Stimulated activated CD8-positive, alpha-beta memory T cell treated with anti-CD3 and anti-CD28 coated beads, Interleukin-4, amount 100 ng/mL, for 1 hour (primary cell): Measurements from ENCODE around the gene OST4.
"Not testable (repeated sequence)": the region's sequence is repeated elsewhere in the genome, so short reads cannot be mapped to it uniquely, and the experiment has no call there.

Experiments
- DNase-seq, 2 donors: peaks; one replicate each; pipeline ENCODE4 v3.0.0-alpha.2; 2020; ENCODE audit warnings: low read depth in 2 of 2, low spot score in 1 of 2

OST4 gene

DNA sequence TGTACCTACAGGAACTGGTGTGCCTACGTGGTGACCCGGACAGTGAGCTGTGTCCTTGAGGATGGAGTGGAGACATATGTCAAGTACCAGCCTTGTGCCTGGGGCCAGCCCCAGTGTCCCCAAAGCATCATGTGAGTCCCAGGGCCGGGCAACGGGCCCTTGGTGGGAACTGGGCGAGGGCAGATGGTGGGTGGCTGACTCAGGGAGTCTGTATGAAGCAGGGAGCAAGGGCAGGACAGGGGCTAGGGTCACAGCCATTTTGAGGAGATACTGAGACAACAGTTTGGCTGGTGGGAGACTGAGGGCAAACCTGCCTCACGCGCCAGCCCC lies 8.7 kb upstream of the OST4 start:
- DNase-seq, result no peak

DNA sequence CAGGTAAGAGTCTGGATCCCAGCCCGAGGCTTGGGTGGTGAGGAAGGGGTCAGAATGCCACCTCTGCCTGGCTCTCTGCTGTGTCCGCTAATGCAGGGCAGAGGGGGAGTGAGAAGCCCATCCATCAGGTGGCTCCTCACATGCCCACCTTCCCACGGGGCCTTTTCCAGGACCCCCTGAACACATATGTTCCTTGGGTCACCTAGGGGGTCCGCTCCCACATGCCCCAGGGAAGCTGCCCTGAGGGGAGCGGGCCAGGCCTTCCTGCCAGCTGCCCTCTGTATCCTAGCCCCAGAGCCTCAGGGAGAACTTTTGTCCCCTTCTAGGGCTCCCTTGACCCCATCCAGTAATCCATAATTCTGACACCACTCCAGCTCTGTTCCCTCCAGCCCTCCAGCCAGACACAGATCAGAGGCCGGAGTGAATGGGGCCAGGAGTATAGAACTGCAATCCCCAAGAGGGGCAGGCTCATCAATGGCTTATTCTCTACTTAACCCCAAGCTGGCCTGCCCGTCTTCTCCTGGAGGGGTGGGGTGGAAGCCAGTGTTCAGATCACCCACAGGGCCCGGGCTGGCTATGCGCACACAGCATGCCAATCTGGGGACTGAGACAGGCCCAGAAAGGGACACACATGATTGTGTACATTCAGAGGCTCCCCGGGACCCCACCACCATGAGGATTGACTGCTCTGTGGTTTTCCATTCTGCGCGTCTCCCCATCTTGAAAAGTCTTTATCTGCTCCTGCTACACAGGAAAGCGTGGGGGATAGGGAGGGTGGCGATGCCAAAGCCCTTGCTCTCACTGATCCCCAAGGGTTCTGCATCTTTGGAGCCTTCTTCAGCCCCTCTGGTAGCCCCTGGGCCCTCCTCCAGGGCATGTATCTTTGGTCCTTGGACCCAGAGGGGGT lies 8.0 kb upstream of the OST4 start:
- DNase-seq, result no peak

DNA sequence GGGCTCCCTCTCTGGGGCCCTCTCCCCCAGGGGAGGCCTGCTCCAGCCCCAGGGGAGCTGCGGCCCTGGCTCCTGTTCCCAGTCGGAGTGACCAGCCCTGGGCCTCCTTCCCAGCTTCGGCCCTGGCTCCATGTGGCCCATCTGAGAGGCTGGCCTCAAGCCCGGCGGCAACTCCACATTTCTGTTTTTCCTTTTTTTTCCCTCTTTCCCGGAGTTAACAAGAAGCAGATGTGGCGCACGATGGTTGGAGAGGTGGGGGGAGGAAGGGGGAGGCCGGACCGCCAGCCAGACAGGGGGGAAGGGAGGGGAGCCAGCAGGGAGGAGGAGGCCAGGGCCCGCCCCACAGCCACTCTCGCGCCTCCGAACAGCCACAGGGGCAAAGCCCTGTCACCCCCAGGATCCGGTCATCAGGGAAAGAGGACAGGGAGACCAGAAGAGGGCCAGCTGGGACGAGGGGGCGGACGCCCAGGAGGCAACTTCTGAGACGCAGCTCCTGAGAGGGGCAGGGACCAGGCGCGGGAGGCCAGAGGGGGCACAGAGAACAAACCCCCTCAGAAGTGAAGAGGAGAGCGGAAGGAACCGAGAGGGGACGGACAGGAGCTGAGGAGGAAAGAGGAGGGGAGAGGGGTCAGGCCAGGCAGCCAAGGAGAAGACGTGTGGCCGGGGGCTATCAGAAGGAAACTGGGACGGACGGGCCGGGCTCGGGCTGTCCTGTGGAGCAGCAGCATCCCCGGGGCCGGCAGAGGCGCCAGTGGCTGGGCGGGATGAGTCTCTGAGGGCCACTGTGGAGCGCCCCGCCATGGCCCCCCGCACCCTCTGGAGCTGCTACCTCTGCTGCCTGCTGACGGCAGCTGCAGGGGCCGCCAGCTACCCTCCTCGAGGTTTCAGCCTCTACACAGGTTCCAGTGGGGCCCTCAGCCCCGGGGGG lies 7.1 kb upstream of the OST4 start, which contains the start of gene EMILIN1:
Gene EMILIN1, plus strand, starts transcription at position 349 of the 928 bp plus-strand sequence. Its CDS starts 451 bp downstream, at position 800.
- no peak for DNase-seq

DNA sequence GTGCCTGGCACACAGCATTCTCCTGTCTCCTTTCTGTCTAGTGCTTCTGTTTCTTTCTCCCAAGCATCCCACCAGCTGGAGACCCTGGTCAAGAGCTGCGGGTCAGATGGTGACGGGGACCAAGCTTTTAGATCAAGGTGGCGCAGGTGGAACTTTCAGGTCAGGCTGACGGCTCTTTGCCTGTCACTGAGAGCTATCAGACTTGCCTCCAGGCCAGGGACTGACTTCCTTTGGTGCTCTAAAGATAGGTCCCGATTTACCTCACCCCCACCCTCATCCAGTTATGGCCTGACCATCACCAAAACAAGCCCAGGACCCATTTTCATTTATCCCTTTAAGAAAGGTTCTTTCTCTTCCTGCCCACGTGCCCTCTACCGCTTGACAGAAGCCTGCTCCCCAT lies 5.8 kb upstream of the OST4 start:
- DNase-seq, result no peak

DNA sequence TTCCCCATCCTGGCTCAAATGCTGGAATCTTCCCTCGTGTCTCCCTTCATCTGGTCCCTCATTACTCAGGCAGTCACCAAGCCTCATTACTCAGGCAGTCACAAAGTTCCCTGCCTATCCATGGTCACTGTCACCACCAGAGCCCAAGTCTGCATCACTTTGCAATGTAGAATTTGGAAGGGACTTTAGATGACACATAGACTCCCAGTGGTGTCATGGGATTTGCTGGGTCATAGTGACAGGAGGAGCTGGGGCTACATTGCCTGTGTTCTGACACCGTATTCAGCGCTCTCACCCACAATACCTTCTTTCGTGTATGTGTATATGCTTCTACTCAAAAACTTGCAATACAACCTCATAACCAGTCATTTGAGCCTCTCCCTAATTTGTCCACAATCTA lies 4.9 kb upstream of the OST4 start:
- DNase-seq, result no peak

DNA sequence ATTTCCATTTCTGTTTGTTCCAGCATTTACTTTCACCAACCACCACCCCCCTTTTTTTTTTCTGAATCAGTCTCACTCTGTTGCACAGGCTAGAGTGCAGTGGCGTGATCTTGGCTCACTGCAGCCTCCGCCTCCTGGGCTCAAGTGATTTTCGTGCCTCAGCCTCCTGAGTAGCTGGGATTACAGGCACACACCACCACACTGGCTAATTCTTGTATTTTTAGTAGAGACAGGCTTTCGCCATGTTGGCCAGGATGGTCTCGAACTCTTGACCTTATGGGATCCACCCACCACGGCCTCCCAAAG lies 4.1 kb upstream of the OST4 start:
- DNase-seq, result not testable (repeated sequence)

DNA sequence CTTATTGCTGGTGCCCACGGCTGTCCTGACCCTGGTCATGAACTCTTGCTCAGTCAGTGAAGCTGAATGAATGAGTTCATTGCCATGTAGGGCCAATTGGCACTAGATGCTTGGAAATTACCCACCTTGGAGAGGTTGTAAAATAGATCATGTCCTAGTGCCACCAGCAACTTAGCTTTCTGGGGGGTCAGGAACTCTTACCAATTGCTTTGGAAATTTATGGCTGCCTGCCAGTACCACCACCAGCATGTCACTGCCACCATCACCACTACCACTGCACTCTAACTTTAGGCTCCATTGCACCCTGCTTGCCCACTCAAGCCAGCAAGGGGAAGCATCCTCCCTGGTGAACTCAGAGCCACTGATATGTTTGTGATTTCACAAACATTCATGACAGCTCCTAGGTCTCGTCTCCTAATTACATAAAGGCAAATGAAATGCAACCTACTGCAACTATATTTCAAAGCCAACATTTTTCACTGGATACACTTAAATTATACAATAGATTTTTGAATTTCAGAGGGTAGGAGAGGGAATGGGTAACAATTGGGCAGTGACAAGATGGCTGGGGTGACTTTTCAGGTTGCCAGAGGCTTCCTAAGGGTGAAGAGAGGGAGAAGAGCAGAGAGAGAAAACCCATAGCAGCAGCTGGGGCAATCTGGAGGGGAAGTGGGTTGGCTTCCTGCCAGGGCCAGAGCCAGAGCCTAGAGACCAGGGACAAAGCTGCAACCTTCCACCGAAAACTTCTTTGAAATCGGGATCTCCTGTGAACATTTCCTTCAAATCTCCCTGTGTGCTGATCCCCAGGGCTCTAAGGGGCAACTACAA lies 3.5 kb upstream of the OST4 start:
- DNase-seq, result no peak

DNA sequence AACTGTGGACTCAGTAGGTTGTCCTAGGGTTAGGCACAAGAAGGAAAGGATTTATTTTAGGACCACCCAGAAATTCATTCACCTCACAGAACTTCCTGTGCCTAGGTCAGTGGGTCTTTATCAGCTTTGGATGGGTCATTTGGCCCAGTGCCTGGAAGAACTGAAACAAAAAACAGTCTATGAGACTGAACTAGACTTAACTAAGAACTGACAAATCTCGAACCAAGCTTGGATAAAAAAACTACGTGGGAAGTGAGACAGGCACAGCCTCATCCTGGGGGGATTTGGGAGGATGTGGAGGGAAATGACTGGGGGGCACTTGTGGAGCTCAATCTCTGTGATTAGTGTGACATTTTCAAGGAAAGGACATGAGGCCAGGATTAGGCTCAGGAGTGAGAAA lies 2.3 kb upstream of the OST4 start:
- DNase-seq, result no peak

DNA sequence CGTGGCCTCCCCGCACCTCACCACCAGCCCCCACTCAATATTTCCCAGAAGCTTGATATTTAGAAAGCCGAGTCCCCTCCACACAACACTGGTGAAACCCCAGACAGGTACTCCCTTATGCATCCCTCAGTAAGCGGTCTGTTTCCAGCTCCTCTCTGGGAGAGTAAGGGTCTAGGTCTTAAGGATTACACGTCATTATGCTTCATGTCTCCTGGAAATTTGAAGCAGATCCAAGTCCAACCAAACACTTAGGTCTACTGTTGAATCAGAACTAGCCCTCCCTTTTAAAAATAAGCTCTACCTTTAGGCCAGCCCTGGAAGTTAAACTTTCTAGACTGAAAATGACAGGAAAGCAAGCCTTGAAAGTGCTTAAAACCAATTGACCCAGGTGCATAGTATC lies 1.5 kb upstream of the OST4 start:
- DNase-seq, result no peak

DNA sequence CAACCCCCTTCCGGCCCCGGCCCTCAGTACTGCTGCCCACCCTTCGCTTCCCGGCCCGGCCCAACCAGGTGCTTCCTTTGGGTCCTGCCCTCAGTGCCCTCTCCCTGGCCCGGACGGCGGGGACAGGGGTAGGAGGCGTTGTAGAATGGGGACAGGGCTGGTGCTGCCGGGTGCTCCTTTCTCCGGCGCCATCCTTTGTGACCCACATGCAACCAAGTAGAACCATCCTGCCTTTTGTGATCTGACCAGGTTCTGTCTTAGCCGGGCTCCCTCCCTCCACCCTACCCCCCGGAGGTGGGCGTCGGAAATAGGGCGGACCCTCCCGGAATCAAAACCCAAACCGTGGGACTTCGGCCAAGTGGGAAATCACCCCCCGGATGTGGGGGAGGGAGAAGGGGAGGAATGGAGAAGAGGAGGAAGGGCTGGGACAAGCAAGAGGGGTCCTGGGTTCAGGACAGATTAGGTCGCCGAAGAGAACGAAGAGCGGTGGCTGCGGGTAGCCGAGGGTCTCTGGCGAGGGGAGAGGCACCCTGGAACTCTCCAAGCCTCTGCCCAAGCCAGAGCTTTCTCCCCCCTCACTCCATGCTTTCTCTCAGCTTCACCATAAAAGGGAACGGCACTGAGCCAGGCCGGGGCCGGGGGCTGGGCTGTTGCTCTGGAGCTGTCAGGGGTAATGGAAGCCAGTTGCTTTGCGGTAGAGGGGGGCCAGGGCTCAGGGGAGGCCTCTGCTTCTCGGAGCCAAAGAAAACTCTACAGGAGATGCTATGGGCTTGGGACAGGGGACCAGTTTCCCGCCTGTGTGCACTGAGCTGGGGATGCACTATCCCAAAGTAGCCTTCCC lies 756 bp upstream of the OST4 start:
- DNase-seq, result no peak

DNA sequence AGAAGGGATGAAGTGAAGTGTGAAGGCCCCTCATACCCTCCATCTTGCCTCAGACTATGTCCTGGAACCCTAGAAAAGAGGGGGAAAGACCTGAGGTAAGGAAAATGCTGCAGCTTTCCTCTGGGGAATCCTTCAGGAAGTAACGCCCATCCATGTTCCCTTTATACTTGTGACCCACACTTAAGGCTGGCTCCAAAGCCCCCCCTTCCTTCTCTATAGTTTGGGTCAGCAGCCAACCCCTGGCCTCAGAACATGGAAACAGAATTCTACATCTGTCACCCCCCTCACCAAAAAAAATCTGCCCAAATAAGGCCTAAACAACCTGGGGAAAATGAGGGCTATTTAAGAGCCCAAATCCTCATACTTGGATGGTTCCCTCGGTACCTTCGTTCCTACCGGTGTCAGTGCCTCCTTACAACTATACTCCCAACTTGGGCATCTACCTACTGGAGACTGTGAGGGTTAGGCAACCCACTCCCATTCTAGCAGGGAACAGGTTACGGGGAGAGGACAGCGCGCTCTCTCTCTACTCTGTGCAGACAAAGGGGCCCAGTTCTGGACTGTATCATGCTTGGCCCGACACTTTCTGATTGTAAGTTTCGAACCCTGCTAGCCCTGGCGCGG lies 689 bp downstream of the OST4 start:
- DNase-seq, result no peak

DNA sequence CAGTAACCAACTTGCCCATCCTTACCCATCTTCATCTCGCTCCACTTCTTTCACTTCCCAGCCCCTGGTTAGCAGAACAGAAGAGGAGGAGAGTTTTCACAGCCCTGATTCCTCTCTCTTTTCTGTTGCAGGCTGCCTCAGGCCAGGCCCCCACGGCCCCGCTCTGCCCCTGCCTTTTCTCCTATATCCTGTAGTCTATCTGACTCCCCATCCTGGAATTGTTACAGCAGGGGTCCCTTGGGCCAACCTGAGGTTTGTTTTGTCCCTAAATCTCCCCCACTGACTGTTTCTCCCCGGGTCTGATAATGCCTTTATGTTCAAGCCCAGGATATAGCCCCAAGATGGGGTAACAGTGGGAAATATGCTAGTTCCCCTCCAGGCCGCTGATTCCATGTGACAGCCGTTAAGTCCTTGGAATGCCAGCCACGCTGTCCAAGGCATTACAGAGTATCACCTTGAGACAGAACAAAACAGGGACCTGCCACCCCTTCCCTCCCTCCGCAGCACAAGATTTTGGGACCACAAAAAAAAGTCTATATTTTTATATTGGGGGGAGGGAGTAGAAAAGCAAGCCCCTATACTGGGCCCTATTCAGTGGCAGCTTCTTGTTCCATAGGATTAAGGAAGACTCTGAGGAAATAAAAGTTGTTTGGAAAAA lies 1.4 kb downstream of the OST4 start:
- no peak for DNase-seq

DNA sequence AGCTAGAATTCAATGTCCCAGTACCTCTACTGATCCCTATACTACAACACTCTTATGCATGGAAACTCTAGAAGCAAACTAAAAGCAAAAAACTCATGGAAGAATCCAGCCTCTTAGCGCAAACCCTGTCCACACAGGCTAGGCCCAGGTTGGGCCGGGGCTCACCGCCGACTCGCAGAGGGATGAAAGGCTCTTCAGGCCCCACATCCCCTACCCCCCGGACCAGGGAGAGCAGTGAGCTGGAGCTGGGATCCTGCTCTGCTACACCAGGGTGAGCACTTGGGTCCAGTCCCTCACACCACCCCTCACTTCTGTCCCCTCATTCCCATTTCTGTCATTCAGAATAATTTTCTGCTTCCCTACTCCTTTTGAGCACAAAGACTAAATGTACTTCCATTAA lies 2.0 kb downstream of the OST4 start:
- no peak for DNase-seq

DNA sequence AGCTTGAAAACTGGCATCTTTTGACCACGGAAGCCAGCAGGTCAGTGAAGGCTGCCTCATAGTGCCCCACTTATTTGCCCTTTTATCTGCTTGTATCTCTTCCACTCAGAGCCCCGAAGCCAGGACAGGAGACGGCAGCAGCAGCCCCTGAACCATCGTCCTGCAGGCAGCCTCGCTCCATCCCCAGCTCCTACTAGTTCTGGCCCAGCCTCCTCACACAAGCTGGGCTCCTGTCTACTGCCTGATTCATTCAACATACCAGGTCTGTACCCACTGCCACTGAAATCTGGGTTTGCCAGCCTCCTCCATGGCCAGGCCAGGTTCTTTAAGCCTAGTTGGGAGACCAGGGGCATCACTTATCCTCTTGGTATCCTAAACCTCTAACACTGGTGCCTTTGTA lies 4.1 kb downstream of the OST4 start:
- DNase-seq, result no peak

DNA sequence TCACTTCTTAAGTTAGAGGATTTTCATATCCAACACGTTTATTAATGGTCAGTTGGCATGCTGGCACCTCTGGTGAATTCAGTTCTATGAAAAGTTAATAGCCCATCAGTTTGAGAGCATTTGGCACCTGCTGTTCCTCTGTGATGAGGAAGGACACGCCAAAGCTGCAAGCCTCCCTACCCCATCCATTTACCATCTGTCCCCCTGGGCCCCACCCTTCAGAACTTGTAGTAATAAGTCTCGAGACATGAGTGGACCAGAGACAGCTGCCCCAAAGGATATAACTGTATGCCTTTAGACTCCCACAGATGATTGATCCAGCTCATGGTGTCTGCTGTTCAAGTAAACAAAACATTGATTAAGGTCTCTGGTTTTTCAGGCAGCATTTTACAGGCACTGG lies 6.3 kb downstream of the OST4 start:
- no peak for DNase-seq

DNA sequence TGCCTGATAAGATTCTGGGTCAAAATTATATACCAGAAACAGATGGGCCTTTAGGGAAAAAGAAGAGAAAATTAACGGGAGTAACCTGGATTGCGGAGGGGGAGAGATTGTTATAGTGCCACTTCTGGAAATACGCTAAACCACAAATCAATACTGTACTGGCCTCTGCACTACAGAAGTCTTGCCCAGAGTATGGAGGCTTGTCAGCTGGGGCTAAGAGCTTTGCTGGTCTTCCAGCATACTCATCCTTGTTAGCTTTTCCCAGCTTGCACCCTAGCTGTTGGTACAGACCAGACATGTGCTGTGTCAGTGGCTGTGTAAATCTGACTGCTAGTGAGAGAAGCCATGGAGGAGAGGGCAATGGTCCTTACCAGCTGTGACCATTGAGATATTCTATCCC lies 11.1 kb downstream of the OST4 start:
- no peak for DNase-seq

DNA sequence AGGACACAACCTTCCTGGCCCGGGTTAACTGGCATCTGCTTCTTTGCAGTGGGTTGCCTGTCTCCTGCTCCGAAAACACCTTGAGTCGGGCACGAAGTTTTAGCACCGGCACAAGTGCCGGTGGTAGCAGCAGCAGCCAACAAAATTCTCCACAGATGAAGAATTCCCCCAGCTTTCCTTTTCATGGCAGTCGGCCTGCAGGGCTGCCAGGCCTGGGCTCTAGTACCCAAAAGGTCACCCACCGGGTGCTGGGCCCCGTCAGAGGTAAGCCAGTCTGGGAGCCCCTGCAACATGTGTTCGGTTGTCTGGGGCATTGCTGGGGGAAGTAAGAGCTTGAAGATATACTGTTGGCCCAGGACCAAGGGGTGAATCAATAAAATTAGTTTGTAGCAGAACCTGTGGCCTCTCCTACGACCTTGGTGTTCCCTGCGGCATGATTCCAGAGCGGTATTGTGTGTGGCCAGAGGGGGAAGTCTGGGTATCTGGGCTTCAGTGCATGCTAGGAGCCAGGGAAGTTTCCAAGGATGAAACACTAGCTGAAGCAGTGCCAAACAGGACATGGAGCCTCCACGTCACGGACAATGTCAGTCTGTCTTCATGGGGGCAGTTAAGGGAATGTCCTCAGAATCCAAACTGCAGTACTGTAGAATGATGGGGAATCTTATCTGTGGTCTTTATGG lies 12.2 kb downstream of the OST4 start:
- DNase-seq, result no peak

DNA sequence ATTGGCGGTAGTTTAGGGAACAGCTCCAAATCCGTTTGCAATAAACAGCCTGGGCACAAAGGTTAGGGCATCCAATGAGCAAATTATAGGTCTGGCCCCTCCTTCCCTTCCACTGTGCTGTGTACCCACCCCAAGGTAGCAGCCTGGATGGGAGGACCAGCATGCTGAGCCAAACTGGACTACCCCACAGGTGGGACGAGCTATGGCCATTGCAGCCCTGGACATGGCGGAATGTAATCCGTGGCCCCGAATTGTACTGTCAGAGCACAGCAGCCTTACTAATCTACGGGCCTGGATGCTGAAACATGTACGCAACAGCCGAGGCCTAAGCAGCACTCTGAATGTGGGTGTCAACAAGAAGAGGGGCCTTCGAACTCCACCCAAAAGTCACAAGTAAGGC lies 13.2 kb downstream of the OST4 start:
- DNase-seq, result no peak

DNA sequence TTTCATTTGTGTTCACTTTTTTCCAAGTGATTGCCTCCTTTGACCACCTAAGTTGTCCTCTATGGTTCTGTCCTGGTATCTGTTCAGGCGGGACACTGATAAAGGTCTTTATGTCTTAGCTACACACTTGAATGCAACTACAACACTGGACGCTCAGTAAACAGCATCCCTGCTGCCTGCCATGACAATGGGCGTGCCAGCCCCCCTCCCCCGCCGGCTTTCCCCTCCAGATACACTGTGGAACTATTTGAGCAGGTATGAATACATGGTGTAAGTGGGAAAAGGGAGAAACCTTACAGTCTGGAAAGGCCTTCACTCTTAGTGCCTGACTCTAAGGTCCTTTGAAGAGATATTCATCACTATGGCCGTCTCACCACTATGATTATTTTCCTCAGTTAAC lies 14.3 kb downstream of the OST4 start:
- no peak for DNase-seq
